Liver (tissue), 3 donors: ENCODE measurements around the gene ACOXL.

Experiments used
- JUND ChIP-seq, 2 donors: IDR thresholded peaks; 2 replicates each; pipeline ENCODE4 v1.6.1; 2016; ENCODE audit warnings: antibody characterized with exemption in 2 of 2
- TF ChIP-seq, protein P1 (sequence below): fragments of 150-350 bp; IDR thresholded peaks from 2 replicates; pipeline ENCODE4 v1.5.1; 2017; ENCODE audit warnings: improper control_type of control experiment, low read depth, low read length; ENCODE audit not compliant: missing input control
- donor health status: healthy.
- donor health status: healthy.

- TF ChIP-seq, protein P1, sequence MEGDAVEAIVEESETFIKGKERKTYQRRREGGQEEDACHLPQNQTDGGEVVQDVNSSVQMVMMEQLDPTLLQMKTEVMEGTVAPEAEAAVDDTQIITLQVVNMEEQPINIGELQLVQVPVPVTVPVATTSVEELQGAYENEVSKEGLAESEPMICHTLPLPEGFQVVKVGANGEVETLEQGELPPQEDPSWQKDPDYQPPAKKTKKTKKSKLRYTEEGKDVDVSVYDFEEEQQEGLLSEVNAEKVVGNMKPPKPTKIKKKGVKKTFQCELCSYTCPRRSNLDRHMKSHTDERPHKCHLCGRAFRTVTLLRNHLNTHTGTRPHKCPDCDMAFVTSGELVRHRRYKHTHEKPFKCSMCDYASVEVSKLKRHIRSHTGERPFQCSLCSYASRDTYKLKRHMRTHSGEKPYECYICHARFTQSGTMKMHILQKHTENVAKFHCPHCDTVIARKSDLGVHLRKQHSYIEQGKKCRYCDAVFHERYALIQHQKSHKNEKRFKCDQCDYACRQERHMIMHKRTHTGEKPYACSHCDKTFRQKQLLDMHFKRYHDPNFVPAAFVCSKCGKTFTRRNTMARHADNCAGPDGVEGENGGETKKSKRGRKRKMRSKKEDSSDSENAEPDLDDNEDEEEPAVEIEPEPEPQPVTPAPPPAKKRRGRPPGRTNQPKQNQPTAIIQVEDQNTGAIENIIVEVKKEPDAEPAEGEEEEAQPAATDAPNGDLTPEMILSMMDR, result no peak
- no peak for TF ChIP-seq JUND (IDR thresholded peaks at IDR 0.05)
Observed at GRCh38 chr2:110744429-110744828, 12.1 kb downstream of the ACOXL start.
